ENCODE results near the gene USP17L11.
"Not testable (repeated sequence)": the region's sequence is repeated elsewhere in the genome, so short reads cannot be mapped to it uniquely, and the experiment has no call there.

The USP17L11 gene

DNA sequence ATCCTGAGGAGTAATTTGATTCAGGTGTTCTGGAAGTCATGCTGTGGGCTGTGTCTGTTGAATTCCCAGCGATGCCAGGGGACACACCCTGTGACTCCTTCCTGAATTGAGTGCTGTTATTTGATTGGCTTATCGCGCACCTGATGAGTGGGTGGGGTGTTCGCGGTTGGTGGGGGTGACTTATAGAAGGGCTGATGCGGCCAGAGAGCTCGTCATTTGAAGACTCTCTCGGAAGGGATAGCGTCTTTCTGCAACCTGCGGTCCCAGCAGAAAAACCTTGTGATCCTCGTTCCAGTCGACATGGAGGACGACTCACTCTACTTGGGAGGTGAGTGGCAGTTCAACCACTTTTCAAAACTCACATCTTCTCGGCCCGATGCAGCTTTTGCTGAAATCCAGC lies 42.6 kb downstream of the USP17L11 start, which contains the start of gene USP17L20:
Gene USP17L20, plus strand, starts transcription at position 301 of the 400 bp plus-strand sequence. Its CDS starts 0 bp downstream, at position 301.
- H3K27ac ChIP-seq; H4K20me1 ChIP-seq; H3K9me3 ChIP-seq (replicated peaks in 1 of 11); H3K27me3 ChIP-seq; H3K4me1 ChIP-seq; H3K4me3 ChIP-seq; H3K36me3 ChIP-seq; H3K9ac ChIP-seq; H3K4me2 ChIP-seq: not testable (repeated sequence)

- H3K9ac ChIP-seq; H3K36me3 ChIP-seq; H3K27ac ChIP-seq; H4K20me1 ChIP-seq; H3K4me2 ChIP-seq; H3K9me3 ChIP-seq (replicated peaks in 1 of 11); H3K4me3 ChIP-seq; H3K27me3 ChIP-seq; H3K4me1 ChIP-seq: not testable (repeated sequence)
These were observed 47.4 kb downstream of the USP17L11 start, which contains the start of gene USP17L21 for GRCh38 chr4:9262572-9262971. TSS of gene USP17L21 (plus strand) at chr4:9262872. CDS start at chr4:9262872, 0 bp downstream.

All from BLaER1 treated with 17β-estradiol and CSF1 and Interleukin-3, amounts not matched to agents 10 nM and 100 nM (cell line).